Jurkat, Clone E6-1 (cell line): ENCODE measurements around the gene CPPED1.

Experiments
- DNase-seq: peaks from one replicate; pipeline ENCODE4 v3.0.0-alpha.2; 2011; ENCODE audit warnings: low read depth, low spot score
- H3K4me3 ChIP-seq: 2 replicates; pipeline ENCODE4 v1.5.1; 2011; ENCODE audit warnings: mild to moderate bottlenecking, low read length, control low read depth, moderate library complexity

CPPED1 gene

GRCh38 chr16:12750554-12750918 is 53.2 kb downstream of the CPPED1 start:
- no peak overlapping the region for H3K4me3 ChIP-seq

GRCh38 chr16:12749076-12749475 is 54.6 kb downstream of the CPPED1 start:
- H3K4me3 ChIP-seq: no peak overlapping the region

More at GRCh38 chr16:12750554-12750918, 53.2 kb downstream of the CPPED1 start:
- DNase-seq: no peak

GRCh38 chr16:12747827-12748226 is 55.9 kb downstream of the CPPED1 start:
- no peak overlapping the region for H3K4me3 ChIP-seq
- DNase-seq: no peak

More at GRCh38 chr16:12749076-12749475, 54.6 kb downstream of the CPPED1 start:
- no peak for DNase-seq

- no peak overlapping the region for H3K4me3 ChIP-seq
Observed at GRCh38 chr16:12747261-12747660, 56.4 kb downstream of the CPPED1 start.

GRCh38 chr16:12744860-12745259 is 58.8 kb downstream of the CPPED1 start:
- no peak for DNase-seq

More at GRCh38 chr16:12747261-12747660, 56.4 kb downstream of the CPPED1 start:
- no peak for DNase-seq

GRCh38 chr16:12742741-12743140 is 60.9 kb downstream of the CPPED1 start:
- no peak for DNase-seq
- H3K4me3 ChIP-seq: no peak overlapping the region

More at GRCh38 chr16:12744860-12745259, 58.8 kb downstream of the CPPED1 start:
- H3K4me3 ChIP-seq: no peak overlapping the region

- no peak for DNase-seq
Observed at GRCh38 chr16:12740986-12741610, 62.6 kb downstream of the CPPED1 start.

GRCh38 chr16:12739738-12740137 is 63.9 kb downstream of the CPPED1 start:
- no peak for DNase-seq
- H3K4me3 ChIP-seq: no peak overlapping the region

More at GRCh38 chr16:12740986-12741610, 62.6 kb downstream of the CPPED1 start:
- no peak overlapping the region for H3K4me3 ChIP-seq

- DNase-seq: no peak
Observed at GRCh38 chr16:12737563-12737962, 66.1 kb downstream of the CPPED1 start.

GRCh38 chr16:12735805-12736204 is 67.9 kb downstream of the CPPED1 start:
- no peak overlapping the region for H3K4me3 ChIP-seq
- DNase-seq: no peak

More at GRCh38 chr16:12737563-12737962, 66.1 kb downstream of the CPPED1 start:
- no peak overlapping the region for H3K4me3 ChIP-seq

- no peak overlapping the region for H3K4me3 ChIP-seq
- DNase-seq: no peak
Observed at GRCh38 chr16:12732600-12732999, 71.1 kb downstream of the CPPED1 start.

- DNase-seq: no peak
- no peak overlapping the region for H3K4me3 ChIP-seq
Observed at GRCh38 chr16:12729448-12729847, 74.2 kb downstream of the CPPED1 start.

GRCh38 chr16:12728469-12728868 is 75.2 kb downstream of the CPPED1 start:
- no peak for DNase-seq
- H3K4me3 ChIP-seq: no peak overlapping the region

GRCh38 chr16:12724226-12724625 is 79.5 kb downstream of the CPPED1 start:
- no peak for DNase-seq
- no peak overlapping the region for H3K4me3 ChIP-seq

- H3K4me3 ChIP-seq: no peak overlapping the region
- no peak for DNase-seq
Observed at GRCh38 chr16:12723681-12724080, 80.0 kb downstream of the CPPED1 start.

GRCh38 chr16:12721841-12722421 is 81.8 kb downstream of the CPPED1 start:
- no peak overlapping the region for H3K4me3 ChIP-seq
- no peak for DNase-seq

GRCh38 chr16:12719972-12720371 is 83.7 kb downstream of the CPPED1 start:
- H3K4me3 ChIP-seq: no peak overlapping the region
- no peak for DNase-seq

GRCh38 chr16:12716658-12717057 is 87.0 kb downstream of the CPPED1 start:
- H3K4me3 ChIP-seq: no peak overlapping the region
- no peak for DNase-seq

- no peak for DNase-seq
- H3K4me3 ChIP-seq: no peak overlapping the region
Observed at GRCh38 chr16:12709807-12710206, 93.9 kb downstream of the CPPED1 start.

GRCh38 chr16:12708266-12708665 is 95.4 kb downstream of the CPPED1 start:
- H3K4me3 ChIP-seq: no peak overlapping the region
- DNase-seq: no peak

- no peak for DNase-seq
- H3K4me3 ChIP-seq: no peak overlapping the region
Observed at GRCh38 chr16:12706628-12707027, 97.1 kb downstream of the CPPED1 start.
